HCEC 1CT (cell line): ENCODE data around the gene SLC2A3.
"Not testable (repeated sequence)": the region's sequence is repeated elsewhere in the genome, so short reads cannot be mapped to it uniquely, and the experiment has no call there.

Experiments
- DNase-seq: peaks from one replicate; pipeline ENCODE4 v3.0.0-alpha.2; 2017

Gene SLC2A3

GRCh38 chr12:7950230-7950943 is 14.4 kb upstream of the SLC2A3 start:
- DNase-seq, result not testable (repeated sequence)

DNA sequence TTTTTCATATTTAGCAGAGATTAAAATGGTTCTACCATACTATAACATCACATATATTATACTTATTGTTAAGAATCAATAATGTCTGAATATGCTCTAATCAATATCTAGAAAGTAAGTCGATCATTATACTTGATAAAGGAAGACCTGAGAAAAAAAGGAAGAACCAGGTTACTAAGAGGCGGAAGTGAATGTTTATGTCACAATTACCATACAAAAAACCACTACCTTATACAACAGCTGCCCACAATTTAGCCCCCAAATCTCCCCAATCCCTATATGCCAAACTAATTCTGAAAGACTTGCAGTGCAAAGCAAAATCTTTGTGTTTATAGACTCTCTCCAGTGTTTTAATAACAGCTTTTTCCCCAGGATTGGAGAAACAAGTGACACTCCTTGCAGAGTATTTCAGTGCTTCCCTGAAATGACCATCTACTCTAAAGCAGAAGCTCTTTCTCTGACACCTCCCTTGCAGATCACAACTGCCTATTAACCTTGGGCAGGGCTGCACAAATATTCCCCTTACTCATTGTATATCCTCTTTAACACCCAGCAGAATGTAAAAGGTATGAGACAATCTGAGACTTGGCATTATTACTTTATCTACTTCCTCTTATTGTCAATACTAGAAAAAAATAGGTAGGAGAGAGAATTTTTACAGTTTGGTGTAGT is 12.7 kb upstream of the SLC2A3 start:
- no peak for DNase-seq

DNA sequence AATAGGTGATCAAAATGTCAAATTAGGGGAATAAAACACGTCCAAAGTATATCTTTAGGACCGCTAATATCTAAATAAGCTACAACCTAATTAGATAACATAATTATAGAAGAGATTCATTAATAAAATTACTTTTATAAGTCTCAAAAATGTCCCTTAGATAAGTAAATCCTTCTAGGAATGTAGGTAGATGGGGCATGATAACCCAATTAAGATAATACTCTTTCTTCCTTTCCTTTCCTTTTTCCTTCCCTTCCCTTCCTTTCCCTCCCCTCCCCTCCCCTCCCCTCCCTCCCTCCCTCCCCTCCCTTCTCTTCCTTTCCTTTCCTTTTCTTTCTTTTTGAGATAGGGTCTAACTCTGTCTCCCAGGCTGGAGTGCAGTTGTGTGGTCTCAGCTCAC is 11.0 kb upstream of the SLC2A3 start:
- DNase-seq, result no peak

DNA sequence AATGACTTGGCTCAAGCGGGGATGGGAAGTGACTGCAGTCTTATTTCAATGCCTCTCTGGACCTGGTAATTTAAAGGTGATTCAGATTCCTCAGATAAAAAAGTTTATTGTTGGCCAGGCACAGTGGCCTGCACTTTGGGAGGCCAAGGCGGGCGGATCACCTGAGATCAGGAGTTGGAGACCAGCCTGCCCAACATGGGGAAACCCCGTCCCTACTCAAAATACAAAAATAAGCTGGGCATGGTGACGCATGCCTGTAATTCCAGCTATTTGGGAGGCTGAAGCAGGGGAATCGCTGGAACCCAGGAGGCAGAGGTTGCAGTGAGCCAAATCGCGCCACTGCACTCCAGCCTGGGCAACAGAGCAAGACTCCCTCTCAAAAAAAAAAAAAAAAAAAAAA is 8.8 kb upstream of the SLC2A3 start:
- not testable (repeated sequence) for DNase-seq

- DNase-seq, result no peak
Observed at GRCh38 chr12:7940906-7941305, 4.9 kb upstream of the SLC2A3 start.

DNA sequence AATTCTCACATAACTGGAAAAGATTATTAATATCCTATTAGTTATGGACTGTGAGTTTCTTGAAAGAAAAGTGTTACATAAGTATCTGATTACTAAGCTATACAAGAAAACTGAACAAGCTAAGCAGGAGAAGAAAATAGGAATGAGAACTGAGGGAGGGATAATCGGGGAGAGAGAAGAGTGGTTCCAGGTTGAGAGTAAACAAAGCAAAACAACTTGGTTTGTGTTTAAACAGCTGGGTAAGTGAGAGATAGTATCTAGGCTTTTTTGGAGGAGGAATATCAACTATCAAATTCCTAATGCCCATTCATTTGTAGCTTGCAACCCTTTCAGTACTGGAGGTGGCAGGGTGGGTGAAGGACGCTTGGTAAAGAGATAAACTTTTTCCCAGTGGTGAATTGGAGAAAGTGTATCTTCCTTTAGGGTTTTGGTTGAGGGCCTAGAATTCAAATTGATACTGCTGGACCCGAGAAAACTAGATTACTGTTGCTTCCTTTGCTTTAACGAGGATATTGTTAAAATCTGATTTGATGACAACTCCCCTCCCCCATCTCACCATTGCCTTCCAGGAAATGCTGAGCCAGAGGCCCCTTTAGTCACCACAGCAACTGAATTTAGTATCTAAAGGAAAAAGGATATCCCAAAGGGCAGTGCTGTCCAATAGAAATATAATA is 2.0 kb upstream of the SLC2A3 start:
- peak; percentile 50 for DNase-seq

GRCh38 chr12:7934889-7935492 is 996 bp downstream of the SLC2A3 start:
- DNase-seq, result no peak

DNA sequence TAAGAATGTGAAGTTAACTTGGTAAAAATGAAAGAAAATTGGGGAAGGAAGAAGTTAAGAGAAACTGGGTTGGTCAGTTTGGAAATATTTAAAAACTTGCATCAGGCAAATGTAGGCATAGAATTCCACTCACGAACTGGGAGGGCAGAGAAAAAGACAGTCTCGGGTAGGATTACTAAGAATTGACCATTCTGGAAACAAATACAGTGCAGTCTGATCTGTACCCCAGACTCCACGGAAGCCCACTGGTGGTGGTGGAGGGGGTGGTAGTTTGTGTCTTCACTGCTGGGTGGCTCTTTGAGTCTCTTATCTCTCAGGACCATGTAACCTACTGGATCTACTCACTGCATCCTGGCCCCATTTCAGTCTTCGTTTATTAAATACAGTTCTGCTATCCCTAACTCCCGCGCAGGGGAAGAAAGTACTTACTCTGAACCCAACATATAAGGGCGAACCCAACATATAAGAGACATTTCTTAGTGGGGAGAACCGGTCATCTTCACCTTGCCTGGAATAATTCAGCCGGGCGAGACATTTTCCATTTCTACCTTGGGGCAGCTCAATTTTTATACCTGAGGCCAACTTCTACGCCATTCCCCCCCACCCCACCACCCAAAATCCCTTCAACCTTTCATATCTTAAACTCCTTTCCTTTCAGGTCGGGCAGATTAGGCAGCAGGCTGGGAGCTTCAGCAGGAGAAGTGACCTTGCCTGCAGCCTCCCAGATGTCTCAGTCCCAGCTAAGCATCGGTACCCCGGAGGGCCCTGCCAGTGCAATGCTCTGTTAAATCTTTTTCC is 1.7 kb downstream of the SLC2A3 start:
- DNase-seq, result no peak

DNA sequence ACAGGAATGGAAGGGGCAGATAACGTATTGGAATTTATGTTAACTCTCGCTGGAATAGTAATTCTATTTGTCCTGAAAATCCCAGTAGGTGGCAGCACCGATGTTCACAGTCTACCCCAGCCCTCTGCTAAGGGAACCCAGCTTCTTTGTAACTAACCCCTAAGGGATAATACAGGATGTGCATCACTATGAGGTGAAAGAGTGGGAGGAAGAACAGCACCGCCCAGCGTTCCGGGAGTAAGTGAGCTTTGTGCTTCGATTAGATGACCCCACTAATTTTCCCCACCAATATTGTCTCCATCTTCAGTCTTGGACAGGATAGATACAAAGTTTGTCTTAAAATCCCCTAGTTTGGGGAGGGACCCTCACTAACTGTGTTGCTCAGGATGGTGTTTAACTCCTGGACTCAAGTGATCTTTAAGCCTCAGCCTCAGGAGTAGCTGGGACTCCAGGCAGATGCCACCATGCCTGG is 2.7 kb downstream of the SLC2A3 start:
- DNase-seq, result peak; percentile 94

GRCh38 chr12:7932599-7933240 is 3.3 kb downstream of the SLC2A3 start:
- DNase-seq, result not testable (repeated sequence)

GRCh38 chr12:7929083-7929792 is 6.7 kb downstream of the SLC2A3 start:
- no peak for DNase-seq

- no peak for DNase-seq
Observed at GRCh38 chr12:7927470-7927869, 8.5 kb downstream of the SLC2A3 start.

DNA sequence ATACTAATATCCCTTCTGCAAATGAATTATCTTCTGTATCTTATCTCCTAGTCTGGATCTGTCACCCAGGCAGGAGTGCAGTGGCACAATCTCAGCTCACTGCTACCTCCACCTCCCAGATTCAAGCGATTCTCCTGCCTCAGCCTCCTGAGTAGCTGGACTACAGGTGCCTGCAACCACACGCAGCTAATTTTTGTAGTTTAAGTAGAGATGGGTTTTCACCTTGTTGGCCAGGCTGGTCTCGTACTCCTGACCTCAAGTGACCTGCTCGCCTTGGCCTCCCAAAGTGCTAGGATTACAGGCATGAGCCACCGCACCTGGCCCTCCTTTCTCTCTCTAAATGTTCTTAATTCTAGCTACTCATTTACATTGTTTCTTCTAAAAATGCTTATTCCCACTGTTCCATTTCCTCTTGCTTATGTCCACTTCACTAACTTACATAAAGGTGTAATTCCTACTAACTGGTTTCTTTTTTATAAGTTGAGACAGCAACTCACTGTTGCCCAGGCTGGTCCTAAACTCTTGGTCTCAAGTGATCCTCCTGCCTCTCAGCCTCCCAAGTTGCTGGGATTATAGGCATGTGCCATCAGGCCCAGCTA is 9.8 kb downstream of the SLC2A3 start:
- DNase-seq, result not testable (repeated sequence)

- DNase-seq, result no peak
Observed at GRCh38 chr12:7923241-7924236, 12.4 kb downstream of the SLC2A3 start.

GRCh38 chr12:7921181-7921580 is 14.8 kb downstream of the SLC2A3 start:
- DNase-seq, result not testable (repeated sequence)

GRCh38 chr12:7918268-7918590 is 17.8 kb downstream of the SLC2A3 start:
- DNase-seq, result not testable (repeated sequence)

GRCh38 chr12:7917392-7918267 is 18.4 kb downstream of the SLC2A3 start:
- no peak for DNase-seq

DNA sequence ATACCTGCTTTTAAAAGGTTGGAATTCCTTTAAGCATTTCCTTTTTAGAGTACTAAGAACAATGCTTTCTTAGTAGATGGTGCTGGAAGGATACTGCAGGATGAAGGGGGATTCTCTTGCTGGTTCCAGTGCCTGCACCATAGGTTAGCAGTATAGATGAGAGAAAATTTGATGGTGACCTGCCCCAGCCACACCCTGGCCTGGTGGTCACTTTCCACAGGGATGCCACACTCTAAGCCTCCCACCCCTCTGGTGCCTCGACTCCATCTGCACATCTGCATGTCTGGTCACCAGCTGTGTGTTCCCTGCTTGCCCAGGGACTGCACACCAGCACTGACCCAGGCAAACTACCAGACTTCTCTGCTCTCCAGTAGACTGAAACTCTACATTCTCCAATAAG is 19.1 kb downstream of the SLC2A3 start:
- no peak for DNase-seq
